Liver (tissue), 9 donors: Measurements from ENCODE around the gene PDCD10. TPM values are rescaled to one million over a fixed set of nuclear protein-coding genes. Genes with fewer than 3 reads are reported as not detected.

Experiments
- DNase-seq: peaks from one replicate; pipeline ENCODE4 v3.0.0-alpha.2; 2017; ENCODE audit warnings: low spot score
- H3K27ac ChIP-seq, 2 donors: one replicate each; pipeline ENCODE4 v1.7.0; 2013; ENCODE audit warnings: inconsistent platforms in 2 of 2, low read length in 2 of 2, control low read depth in 1 of 2, low read depth in 1 of 2, mild to moderate bottlenecking in 1 of 2
- H3K27me3 ChIP-seq, 4 donors: one replicate each; pipeline versions ENCODE4 v1.6.1 to v1.7.0; 2013; ENCODE audit warnings: low read length in 3 of 4, inconsistent platforms in 1 of 4, mild to moderate bottlenecking in 1 of 4, moderate library complexity in 1 of 4; ENCODE audit not compliant: control insufficient read depth in 4 of 4, insufficient read depth in 4 of 4
- H3K36me3 ChIP-seq, 4 donors: one replicate each; pipeline versions ENCODE4 v1.6.1 to v1.7.0; 2013; ENCODE audit warnings: low read length in 3 of 4, mild to moderate bottlenecking in 3 of 4, low read depth in 1 of 4, moderate library complexity in 1 of 4; ENCODE audit not compliant: control insufficient read depth in 4 of 4, insufficient read depth in 3 of 4
- H3K4me1 ChIP-seq, 4 donors: one replicate each; pipeline versions ENCODE4 v1.6.1 to v1.7.0; 2013; ENCODE audit warnings: low read length in 3 of 4, mild to moderate bottlenecking in 3 of 4, moderate library complexity in 1 of 4; ENCODE audit not compliant: control insufficient read depth in 4 of 4, insufficient read depth in 4 of 4
- H3K4me3 ChIP-seq, 3 donors: one replicate each; pipeline versions ENCODE4 v1.6.1 to v1.7.0; 2013; ENCODE audit warnings: low read length in 3 of 3, control low read depth in 1 of 3, low read depth in 1 of 3, mild to moderate bottlenecking in 1 of 3
- H3K9ac ChIP-seq, 2 donors: one replicate each; pipeline ENCODE4 v1.7.0; 2013; ENCODE audit warnings: low read length in 2 of 2, mild to moderate bottlenecking in 2 of 2, moderate library complexity in 2 of 2, control low read depth in 1 of 2, low read depth in 1 of 2
- H3K9me3 ChIP-seq, 4 donors: one replicate each; pipeline versions ENCODE4 v1.6.1 to v1.7.0; 2013; ENCODE audit warnings: low read length in 3 of 4; ENCODE audit not compliant: control insufficient read depth in 4 of 4
- ATF3 ChIP-seq: IDR thresholded peaks from 2 replicates; pipeline ENCODE4 v1.6.1; 2016; ENCODE audit warnings: antibody characterized with exemption
- CTCF ChIP-seq: fragments of 150-350 bp; IDR thresholded peaks from 2 replicates; pipeline ENCODE4 v1.5.1; 2017; ENCODE audit warnings: improper control_type of control experiment, low read depth, low read length; ENCODE audit not compliant: missing input control
- EGR1 ChIP-seq, 2 donors: IDR thresholded peaks; 2 replicates each; pipeline ENCODE4 v1.6.1; 2016 to 2018; ENCODE audit warnings: antibody characterized with exemption in 2 of 2, low read depth in 2 of 2
- FOXA1 ChIP-seq: IDR thresholded peaks from 2 replicates; pipeline ENCODE4 v1.6.1; 2016; ENCODE audit warnings: antibody characterized with exemption
- FOXA2 ChIP-seq: IDR thresholded peaks from 2 replicates; pipeline ENCODE4 v1.6.1; 2016; ENCODE audit warnings: antibody characterized with exemption
- GABPA ChIP-seq, 2 donors: IDR thresholded peaks in 1 of 2; conservative IDR thresholded peaks in 1 of 2; 2 replicates each; pipeline ENCODE4 v1.6.1; 2016; ENCODE audit warnings: antibody characterized with exemption in 2 of 2, mild to moderate bottlenecking in 1 of 2, moderate library complexity in 1 of 2
- HNF4A ChIP-seq, 2 donors: conservative IDR thresholded peaks; 2 replicates each; pipeline ENCODE4 v1.6.1; 2016; ENCODE audit warnings: antibody characterized with exemption in 2 of 2, mild to moderate bottlenecking in 2 of 2
- HNF4G ChIP-seq: IDR thresholded peaks from 2 replicates; pipeline ENCODE4 v1.6.1; 2016; ENCODE audit warnings: antibody characterized with exemption
- JUND ChIP-seq, 2 donors: IDR thresholded peaks; 2 replicates each; pipeline ENCODE4 v1.6.1; 2016; ENCODE audit warnings: antibody characterized with exemption in 2 of 2
- MAX ChIP-seq: IDR thresholded peaks from 2 replicates; pipeline ENCODE4 v1.6.1; 2016; ENCODE audit warnings: antibody characterized with exemption
- RAD21 ChIP-seq, 2 donors: IDR thresholded peaks; 2 replicates each; pipeline ENCODE4 v1.6.1; 2016; ENCODE audit warnings: antibody characterized with exemption in 2 of 2, mild to moderate bottlenecking in 2 of 2
- REST ChIP-seq: IDR thresholded peaks from 2 replicates; pipeline ENCODE4 v1.6.1; 2016; ENCODE audit warnings: antibody characterized with exemption, mild to moderate bottlenecking
- RXRA ChIP-seq, 2 donors: IDR thresholded peaks; 2 replicates each; pipeline ENCODE4 v1.6.1; 2017 to 2018; ENCODE audit warnings: antibody characterized with exemption in 2 of 2, mild to moderate bottlenecking in 1 of 2
- SP1 ChIP-seq: IDR thresholded peaks from 2 replicates; pipeline ENCODE4 v1.6.1; 2018; ENCODE audit warnings: antibody characterized with exemption, mild to moderate bottlenecking
- TAF1 ChIP-seq: conservative IDR thresholded peaks from 2 replicates; pipeline ENCODE4 v1.6.1; 2016; ENCODE audit warnings: antibody characterized with exemption, mild to moderate bottlenecking
- YY1 ChIP-seq: IDR thresholded peaks from 2 replicates; pipeline ENCODE4 v1.6.1; 2016; ENCODE audit warnings: antibody characterized with exemption, mild to moderate bottlenecking
- ZBTB33 ChIP-seq: IDR thresholded peaks from 2 replicates; pipeline ENCODE4 v1.6.1; 2016; ENCODE audit warnings: antibody characterized with exemption
- WGBS: extraction: QIAGEN DNeasy Blood & Tissue Kit; methylation state at CpG from one replicate; pipeline ENCODE4 v1.1.7; 2013; 5-methylcytosine and 5-hydroxymethylcytosine counted together
- polyA plus RNA-seq, 2 donors: library from polyadenylated mRNA; stranded (reverse) in 1 of 2; unstranded in 1 of 2; fragments of 200-250 nt in 1 of 2; fragments of >200 nt in 1 of 2; fragmentation: Nextera tagmentation in 1 of 2; extraction: Ambion mirVana in 1 of 2; gene quantifications; one replicate each; pipeline versions ENCODE4 v1.2.1 to v1.2.3, GENCODE V29; 2013 to 2015
- total RNA-seq, 2 donors: library from RNA; depleted of rRNA; stranded (reverse); fragments of >200 nt; gene quantifications; one replicate each; pipeline ENCODE4 v1.2.3, GENCODE V29; 2014
- donor health status: healthy.
- donor health status: healthy.
- donor health status: healthy.
- donor health status: healthy.
- donor health status: healthy.

The PDCD10 gene
- total and polyA plus RNA-seq, 4 donors: 17.5 to 84.0 (median 22.5) TPM

GRCh38 chr3:167729591-167729990 lies 5.1 kb downstream of the PDCD10 start:
- TF ChIP-seq RAD21 (IDR thresholded peaks at IDR 0.05): no peak
- no peak for TF ChIP-seq FOXA1
- no peak for TF ChIP-seq EGR1 (IDR thresholded peaks at IDR 0.05; ENCODE audit: low read depth in 2 of 2)
- TF ChIP-seq HNF4A (conservative IDR thresholded peaks at IDR 0.05): no peak
- TF ChIP-seq TAF1: no peak
- no peak for TF ChIP-seq GABPA (IDR thresholded peaks at IDR 0.05 in 1 of 2, conservative IDR thresholded peaks at IDR 0.05 in 1 of 2)
- TF ChIP-seq CTCF: no peak
- TF ChIP-seq FOXA2: no peak
- no peak for TF ChIP-seq SP1
- no peak for TF ChIP-seq YY1
- no peak for TF ChIP-seq MAX
- no peak for TF ChIP-seq HNF4G
- TF ChIP-seq ATF3: no peak
- TF ChIP-seq REST: no peak
- no peak for TF ChIP-seq RXRA (IDR thresholded peaks at IDR 0.05)
- TF ChIP-seq JUND (IDR thresholded peaks at IDR 0.05): no peak
- no peak for TF ChIP-seq ZBTB33
- Histone ChIP-seq H3K9me3 (no peaks in the 10 kb centered on the region), H3K27ac (no peak overlapping the region), H3K4me3 (no peak overlapping the region), H3K27me3 (no peaks in the 10 kb centered on the region), H3K9ac (no peak overlapping the region), H3K4me1 (peaks cover 3 to 16% (median 13%) of the 10 kb centered on the region in 4 donors), H3K36me3 (no peaks in the 10 kb centered on the region)
- no peak for DNase-seq
- WGBS: 86% methylated on average over 2 of the region's 2 CpGs
